ENCODE measurements around the gene RASEF. TPM values are rescaled to one million over a fixed set of nuclear protein-coding genes. Genes with fewer than 3 reads are reported as not detected.

The RASEF gene
- total and polyA plus RNA-seq, 2 of the 13 experiments (the other 11 are each of a cell fraction or from before 2014, with no cell fraction given) = 0.07 TPM; not detected in 1

DNA sequence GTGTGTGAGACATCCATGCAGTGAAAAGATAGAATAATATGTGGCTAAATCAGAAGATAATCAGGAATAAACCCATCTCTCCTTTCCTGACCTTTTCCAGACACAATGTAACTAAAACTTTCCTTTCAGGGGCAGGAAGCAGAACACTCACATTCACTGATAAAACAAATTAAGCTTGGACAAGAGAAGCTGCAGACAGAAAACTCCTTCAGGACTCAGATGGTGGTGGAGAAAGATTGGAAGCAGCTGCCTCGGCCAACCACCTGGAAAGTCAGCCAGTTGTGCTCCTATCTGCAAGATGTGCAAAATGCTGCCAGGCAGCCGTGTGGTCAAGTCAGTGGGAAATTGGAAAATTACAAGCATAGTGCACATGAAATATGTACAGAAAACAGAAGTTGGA, 26.9 kb downstream of the RASEF start (continued):
- TF ChIP-seq EP300 (IDR thresholded peaks at IDR 0.05; ENCODE audit: low read depth in 2 of 2, low read length in 2 of 2) (no peak), EP300 (CRISPR knock-in tag; IDR thresholded peaks at IDR 0.05; ENCODE audit: borderline replicate concordance) (no peak), ZBTB49 (CRISPR knock-in tag; IDR thresholded peaks at IDR 0.05; ENCODE audit: borderline replicate concordance) (no peak), DZIP1 (CRISPR knock-in tag; IDR thresholded peaks at IDR 0.05) (no peak), MXI1 (IDR thresholded peaks at IDR 0.05; ENCODE audit: borderline replicate concordance, low read depth, low read length) (no peak), MYNN (CRISPR knock-in tag; IDR thresholded peaks at IDR 0.05; ENCODE audit: low read depth) (no peak)

DNA sequence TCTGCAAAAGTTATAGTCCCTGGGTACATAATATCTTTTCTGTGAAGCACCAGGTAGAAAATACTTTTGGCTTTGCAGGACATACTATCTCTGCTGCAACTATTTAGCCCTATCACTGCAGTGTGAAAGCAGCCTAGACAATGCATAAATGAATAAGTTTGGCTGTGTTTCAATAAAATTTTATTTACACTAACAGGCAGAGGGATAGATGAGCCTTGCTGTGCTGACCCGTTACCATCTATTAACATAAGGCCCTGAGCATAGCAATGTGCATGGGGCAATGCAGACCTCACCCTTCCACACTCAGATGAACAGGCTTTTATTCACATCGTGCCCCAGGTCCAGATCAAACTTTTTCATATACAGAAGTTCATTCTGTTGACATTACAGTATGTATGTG, 27.8 kb downstream of the RASEF start:
- Histone ChIP-seq H3K4me1 (ENCODE audit: insufficient read depth, low read length) (no peaks in the 10 kb centered on the region), H2AFZ (ENCODE audit: low read length) (no peak overlapping the region), H3K4me3 (replicated peaks in 1 of 3; ENCODE audit: insufficient read depth in 1 of 3, low read depth in 2 of 3, low read length in 3 of 3) (no peak overlapping the region), H3K36me3 (replicated peaks in 1 of 2; ENCODE audit: control insufficient read depth in 1 of 2, insufficient read depth in 2 of 2, low read length in 2 of 2) (no peaks in the 10 kb centered on the region), H3K9ac (ENCODE audit: insufficient read depth, low read depth, low read length) (no peak overlapping the region), H3K9me3 (ENCODE audit: low read length) (no peaks in the 10 kb centered on the region), H3K27me3 (ENCODE audit: control insufficient read depth in 1 of 2, insufficient read depth in 2 of 2, low read length in 2 of 2) (peaks cover 0 to 4% of the 10 kb centered on the region in 2 experiments; a peak in 2 of 5 replicates), H3K4me2 (ENCODE audit: low read depth, low read length) (no peak overlapping the region), H3K27ac (ENCODE audit: extremely low read length, insufficient read depth, low read length) (no peak overlapping the region), H3K79me2 (ENCODE audit: insufficient read depth, low read length) (no peaks in the 10 kb centered on the region), H4K20me1 (ENCODE audit: insufficient read depth, low read length) (no peaks in the 10 kb centered on the region)
- in situ Hi-C loops (cut with HindIII; ENCODE audit: extremely low pct_ligation_motif_present, low pct_unique_long_range_greater_than_20kb) (no loop called here), intact Hi-C loops (cut with micrococcal nuclease; ENCODE audit: unreplicated experiment) (no loop called here)
- 0% methylated on average over 2 of the region's 2 CpGs for whole genome bisulfite sequencing (ENCODE audit: low lambda C conversion rate)
- no peak for ATAC-seq
- POLR2A ChIA-PET = no interaction called here
- no peak for DNase-seq (ENCODE audit: low spot score)
- CTCF ChIA-PET (ENCODE audit: low intra/inter-chr PET ratio, low total read pairs) = no interaction called here
- FAIRE-seq = no peak
- BruUV-seq (replicated peaks) = no TSS peak
- TF ChIP-seq ZNF484 (CRISPR knock-in tag; IDR thresholded peaks at IDR 0.05; ENCODE audit: borderline replicate concordance, low read depth) (no peak), ZNF143 (CRISPR knock-in tag; IDR thresholded peaks at IDR 0.05) (no peak), NFYB (CRISPR knock-in tag; IDR thresholded peaks at IDR 0.05) (no peak)

Data from HepG2 (cell line).